ENCODE measurements around the gene PGGT1B. TPM values are rescaled to one million over a fixed set of nuclear protein-coding genes. Genes with fewer than 3 reads are reported as not detected.

The PGGT1B gene
- total RNA-seq, 1 experiment from 2014 or later: 59.7 TPM

DNA sequence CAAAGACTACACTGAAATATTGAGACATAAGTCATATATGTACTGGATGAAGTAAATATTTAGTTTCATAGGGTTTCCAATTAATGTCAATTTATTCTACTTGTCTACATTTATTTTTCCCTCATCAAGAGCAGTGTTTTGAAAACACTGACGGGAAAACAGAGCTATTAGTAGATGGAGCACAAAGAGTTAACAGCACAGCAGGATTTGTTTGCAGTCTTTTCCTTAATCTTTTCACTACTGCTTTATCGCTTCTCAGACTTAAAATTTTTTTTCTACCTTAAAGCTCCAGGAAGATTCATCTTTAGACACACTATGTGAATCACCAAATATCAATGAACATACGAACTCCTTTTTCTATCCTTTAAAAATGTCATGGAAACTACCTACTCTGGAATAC is 25.6 kb downstream of the PGGT1B start:
- no peaks in the 10 kb centered on the region for H4K20me1 ChIP-seq (ENCODE audit: control insufficient read depth, insufficient read depth, insufficient read length)
- no peak overlapping the region for H3K14ac ChIP-seq (ENCODE audit: insufficient read depth, low read length)
- H3K9me3 Mint-ChIP-seq: no peaks in the 10 kb centered on the region
- no peaks in the 10 kb centered on the region for H3K27me3 Mint-ChIP-seq (ENCODE audit: low read depth)
- no peaks in the 10 kb centered on the region for H3K9me3 ChIP-seq (ENCODE audit: control insufficient read depth, low read depth, low read length)
- H3K79me1 ChIP-seq (ENCODE audit: insufficient read depth, low read depth, low read length, poor library complexity, severe bottlenecking): no peaks in the 10 kb centered on the region
- no peak overlapping the region for H2BK120ac ChIP-seq (ENCODE audit: low read depth, low read length, poor library complexity, severe bottlenecking)
- WGBS (ENCODE audit: extremely low coverage, insufficient read length, low lambda C conversion rate): no CpG with 5 or more reads among the region's 3 CpGs
- H2BK20ac ChIP-seq (ENCODE audit: low read depth, low read length, poor library complexity, severe bottlenecking): no peak overlapping the region
- peaks cover 4 to 6% of the 10 kb centered on the region in 2 experiments; a peak in 2 of 4 replicates for H3K4me1 Mint-ChIP-seq
- no peak overlapping the region for H3K18ac ChIP-seq (ENCODE audit: insufficient read length, low read depth, low read length)
- H3K4me2 ChIP-seq (ENCODE audit: insufficient read depth, insufficient read length, low read length): no peak overlapping the region
- no peaks in the 10 kb centered on the region for H3K79me2 ChIP-seq (ENCODE audit: insufficient read depth, low read length)
- no peak overlapping the region for H3K9ac ChIP-seq (ENCODE audit: extremely low read depth, insufficient read length, low read length)
- H3K27ac ChIP-seq (ENCODE audit: insufficient read length, low read depth, low read length): no peak overlapping the region
- no peak overlapping the region for H2AK5ac ChIP-seq (ENCODE audit: insufficient read length, low read length)
- no peak overlapping the region for H2BK12ac ChIP-seq (ENCODE audit: insufficient read length, low read depth, low read length)
- H2BK15ac ChIP-seq (ENCODE audit: low read depth, low read length): no peak overlapping the region
- no peak overlapping the region for H3K4me3 Mint-ChIP-seq
- H3K4ac ChIP-seq (ENCODE audit: low read depth, low read length): no peak overlapping the region
- H3K23ac ChIP-seq (ENCODE audit: insufficient read length, low read depth, low read length): no peak overlapping the region
- H3K27me3 ChIP-seq (ENCODE audit: insufficient read depth, low read length): no peaks in the 10 kb centered on the region
- TF ChIP-seq, protein P1, sequence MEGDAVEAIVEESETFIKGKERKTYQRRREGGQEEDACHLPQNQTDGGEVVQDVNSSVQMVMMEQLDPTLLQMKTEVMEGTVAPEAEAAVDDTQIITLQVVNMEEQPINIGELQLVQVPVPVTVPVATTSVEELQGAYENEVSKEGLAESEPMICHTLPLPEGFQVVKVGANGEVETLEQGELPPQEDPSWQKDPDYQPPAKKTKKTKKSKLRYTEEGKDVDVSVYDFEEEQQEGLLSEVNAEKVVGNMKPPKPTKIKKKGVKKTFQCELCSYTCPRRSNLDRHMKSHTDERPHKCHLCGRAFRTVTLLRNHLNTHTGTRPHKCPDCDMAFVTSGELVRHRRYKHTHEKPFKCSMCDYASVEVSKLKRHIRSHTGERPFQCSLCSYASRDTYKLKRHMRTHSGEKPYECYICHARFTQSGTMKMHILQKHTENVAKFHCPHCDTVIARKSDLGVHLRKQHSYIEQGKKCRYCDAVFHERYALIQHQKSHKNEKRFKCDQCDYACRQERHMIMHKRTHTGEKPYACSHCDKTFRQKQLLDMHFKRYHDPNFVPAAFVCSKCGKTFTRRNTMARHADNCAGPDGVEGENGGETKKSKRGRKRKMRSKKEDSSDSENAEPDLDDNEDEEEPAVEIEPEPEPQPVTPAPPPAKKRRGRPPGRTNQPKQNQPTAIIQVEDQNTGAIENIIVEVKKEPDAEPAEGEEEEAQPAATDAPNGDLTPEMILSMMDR (conservative IDR thresholded peaks at IDR 0.05): no peak
- no peaks in the 10 kb centered on the region for H3K4me1 ChIP-seq (ENCODE audit: insufficient read depth, low read length)
- no peak overlapping the region for H4K8ac ChIP-seq (replicated peaks; ENCODE audit: insufficient read length, low read depth, low read length)
- DNase-seq: no peak
- H2AFZ ChIP-seq (ENCODE audit: low read length): no peak overlapping the region
- H3K56ac ChIP-seq (ENCODE audit: insufficient read length, low read depth, low read length): no peak overlapping the region
- no peaks in the 10 kb centered on the region for H3K23me2 ChIP-seq (ENCODE audit: insufficient read length, low read depth, low read length, poor library complexity, severe bottlenecking)
- H3T11ph ChIP-seq (ENCODE audit: low read length): no peak overlapping the region
- H3K36me3 Mint-ChIP-seq (ENCODE audit: insufficient read depth in 1 of 3, low read depth in 3 of 3): peaks cover 0 to 15% (median 7%) of the 10 kb centered on the region in 3 experiments; a peak in 5 of 7 replicates
- no peak overlapping the region for H2BK5ac ChIP-seq (ENCODE audit: insufficient read length, low read length)
- no peak overlapping the region for H4K91ac ChIP-seq (ENCODE audit: insufficient read length, low read depth, low read length)
- H4K5ac ChIP-seq (ENCODE audit: insufficient read length, low read depth, low read length): no peak overlapping the region
- peak overlapping the region in 2 of 3 experiments; percentile 13 to 62; a peak in 2 of 7 replicates for H3K27ac Mint-ChIP-seq
